ENCODE measurements around the gene MAP3K6.

DNA sequence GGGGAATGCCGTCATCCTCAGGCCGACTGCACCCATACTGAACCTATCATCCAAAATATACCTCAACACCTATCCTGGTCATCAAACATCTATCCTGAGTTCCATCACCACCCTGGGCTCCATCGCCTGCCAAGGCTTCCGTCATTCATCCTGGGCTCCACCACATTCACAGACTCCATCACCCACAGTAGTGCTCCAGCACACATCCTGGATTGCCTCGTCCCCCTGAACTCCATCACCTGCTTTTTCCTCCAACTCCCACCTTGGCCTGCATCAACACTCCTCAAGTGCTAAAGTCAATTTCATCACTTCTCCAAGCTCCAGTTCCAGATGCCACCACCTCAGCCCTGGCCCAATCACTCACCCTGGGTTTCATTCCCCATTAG lies 7.8 kb downstream of the MAP3K6 start:
- TF ChIP-seq POLR2A (IDR thresholded peaks at IDR 0.05) = no peak
- TF ChIP-seq, protein P1, sequence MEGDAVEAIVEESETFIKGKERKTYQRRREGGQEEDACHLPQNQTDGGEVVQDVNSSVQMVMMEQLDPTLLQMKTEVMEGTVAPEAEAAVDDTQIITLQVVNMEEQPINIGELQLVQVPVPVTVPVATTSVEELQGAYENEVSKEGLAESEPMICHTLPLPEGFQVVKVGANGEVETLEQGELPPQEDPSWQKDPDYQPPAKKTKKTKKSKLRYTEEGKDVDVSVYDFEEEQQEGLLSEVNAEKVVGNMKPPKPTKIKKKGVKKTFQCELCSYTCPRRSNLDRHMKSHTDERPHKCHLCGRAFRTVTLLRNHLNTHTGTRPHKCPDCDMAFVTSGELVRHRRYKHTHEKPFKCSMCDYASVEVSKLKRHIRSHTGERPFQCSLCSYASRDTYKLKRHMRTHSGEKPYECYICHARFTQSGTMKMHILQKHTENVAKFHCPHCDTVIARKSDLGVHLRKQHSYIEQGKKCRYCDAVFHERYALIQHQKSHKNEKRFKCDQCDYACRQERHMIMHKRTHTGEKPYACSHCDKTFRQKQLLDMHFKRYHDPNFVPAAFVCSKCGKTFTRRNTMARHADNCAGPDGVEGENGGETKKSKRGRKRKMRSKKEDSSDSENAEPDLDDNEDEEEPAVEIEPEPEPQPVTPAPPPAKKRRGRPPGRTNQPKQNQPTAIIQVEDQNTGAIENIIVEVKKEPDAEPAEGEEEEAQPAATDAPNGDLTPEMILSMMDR (IDR thresholded peaks at IDR 0.05) = no peak

Measured in esophagus squamous epithelium (tissue), 4 donors.